CD4-positive, alpha-beta T cell treated with Interferon gamma for 1 hour (primary cell): Measurements from ENCODE around the gene METTL23.
A peak's percentile ranks its signal among the peaks of the same experiment; 100 is the strongest.
"Not testable (repeated sequence)": the region's sequence is repeated elsewhere in the genome, so short reads cannot be mapped to it uniquely, and the experiment has no call there.

Source experiments
- DNase-seq: peaks from one replicate; pipeline ENCODE4 v3.0.0-alpha.2; 2020

The METTL23 gene

GRCh38 chr17:76714336-76714735, 12.3 kb upstream of the METTL23 start:
- no peak for DNase-seq

- peak; percentile 60 for DNase-seq
Observed at GRCh38 chr17:76714822-76715495, 11.7 kb upstream of the METTL23 start.

DNA sequence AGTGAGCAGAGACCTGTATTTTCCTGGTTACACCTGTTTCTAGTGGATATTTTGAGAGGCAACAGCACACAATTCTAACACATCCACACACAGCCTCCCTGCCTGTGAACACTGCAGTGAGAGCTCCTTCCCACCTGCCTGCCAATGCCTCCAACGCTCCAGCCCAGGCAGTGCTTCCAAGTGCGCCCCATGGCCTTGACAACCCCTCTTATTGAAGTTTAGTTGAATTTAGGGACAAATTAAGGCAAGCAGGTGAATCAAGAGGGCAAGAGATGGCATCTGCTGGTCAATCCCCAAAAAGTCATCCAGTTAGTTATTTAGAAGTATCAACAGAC, 11.2 kb upstream of the METTL23 start:
- no peak for DNase-seq

DNA sequence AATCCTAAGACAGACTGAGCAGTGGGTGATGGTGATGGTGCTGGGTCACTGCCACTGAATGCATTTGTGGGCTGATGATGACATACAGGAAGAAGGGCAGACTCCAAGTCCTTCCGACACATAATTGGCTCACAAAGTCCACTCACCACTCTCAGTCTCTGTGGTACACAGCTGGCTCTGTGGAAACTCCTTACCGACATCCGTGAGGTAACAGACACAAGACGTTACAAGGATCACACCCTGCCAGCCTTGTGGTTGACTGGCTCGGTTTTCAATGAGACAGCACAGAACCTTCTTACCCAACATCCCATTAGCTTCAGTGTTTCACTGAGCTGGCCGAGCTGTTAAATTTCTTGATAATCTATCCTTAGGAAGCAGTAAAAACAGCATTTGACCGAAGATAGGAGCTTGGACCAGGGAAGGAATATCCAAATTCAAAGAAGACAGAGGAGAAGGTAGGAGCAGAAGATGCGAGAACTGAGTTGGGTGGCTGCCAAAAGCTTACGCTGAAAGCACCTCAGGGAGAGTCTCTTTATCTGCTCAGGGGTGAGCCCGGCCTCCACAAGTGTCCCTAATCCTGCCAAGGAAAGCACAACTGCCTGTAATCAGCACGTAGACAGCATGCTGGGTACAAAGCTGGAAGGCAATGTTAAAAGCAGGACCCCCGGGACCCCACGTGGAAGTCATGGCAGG, 10.3 kb upstream of the METTL23 start:
- DNase-seq = peak; percentile 88

DNA sequence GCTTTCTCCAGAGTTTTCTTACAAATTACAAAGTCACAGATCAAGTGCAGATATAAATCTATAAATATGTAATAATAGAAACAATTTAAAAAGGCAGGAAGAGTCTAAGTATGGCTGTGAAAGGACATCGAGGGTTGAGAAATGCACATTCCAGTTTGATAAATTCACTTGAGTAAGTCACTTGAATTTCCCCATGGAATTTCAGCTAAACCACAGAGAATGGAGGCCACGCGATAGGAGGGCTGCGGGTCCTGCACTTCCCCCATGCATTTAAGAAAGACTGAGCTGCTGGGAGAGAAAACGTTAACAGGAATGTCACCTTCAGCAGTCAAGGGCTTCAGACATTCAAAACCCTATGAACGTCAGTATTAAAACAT, 9.8 kb upstream of the METTL23 start:
- no peak for DNase-seq

GRCh38 chr17:76718516-76718915, 8.1 kb upstream of the METTL23 start:
- DNase-seq = no peak

DNA sequence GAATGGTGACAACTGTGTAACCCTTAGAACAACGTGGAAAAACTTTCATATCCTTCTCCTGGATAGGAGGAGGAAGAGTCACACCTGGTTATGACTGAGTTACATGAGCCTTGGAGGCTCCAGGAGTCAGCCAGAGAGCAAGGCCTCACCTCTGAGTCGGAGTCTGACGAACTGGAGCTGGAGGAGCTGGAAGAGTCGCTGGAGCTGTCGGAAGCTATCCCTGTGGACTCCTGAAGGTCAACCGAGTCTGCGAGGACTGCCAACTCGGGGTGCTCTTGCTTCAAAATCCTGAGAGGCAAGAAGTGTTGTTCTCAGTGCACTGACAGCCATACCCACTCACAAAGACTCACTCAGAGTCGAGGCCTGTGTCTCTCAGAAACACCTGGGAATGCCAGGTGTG, 6.4 kb upstream of the METTL23 start:
- no peak for DNase-seq

- no peak for DNase-seq
Observed at GRCh38 chr17:76720941-76721340, 5.7 kb upstream of the METTL23 start.

DNA sequence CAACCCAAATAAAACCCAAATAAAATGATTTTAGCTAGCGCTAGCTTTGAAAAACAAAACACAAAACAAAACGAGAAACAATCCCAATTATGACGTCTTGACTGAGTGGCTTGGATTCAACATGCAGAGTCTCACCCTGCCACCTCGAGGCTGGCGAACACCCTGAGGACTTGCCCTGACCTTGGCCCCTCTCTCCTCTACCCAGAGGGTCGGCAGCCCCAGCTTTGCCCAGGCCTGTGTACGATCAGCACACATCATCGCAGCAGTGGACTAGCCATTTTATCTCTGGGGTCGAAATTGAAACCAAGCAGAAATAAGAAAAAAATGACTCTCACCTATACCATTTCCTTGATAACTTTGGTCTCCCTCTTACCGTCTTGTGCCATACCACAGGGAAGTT, 5.2 kb upstream of the METTL23 start:
- DNase-seq = no peak

DNA sequence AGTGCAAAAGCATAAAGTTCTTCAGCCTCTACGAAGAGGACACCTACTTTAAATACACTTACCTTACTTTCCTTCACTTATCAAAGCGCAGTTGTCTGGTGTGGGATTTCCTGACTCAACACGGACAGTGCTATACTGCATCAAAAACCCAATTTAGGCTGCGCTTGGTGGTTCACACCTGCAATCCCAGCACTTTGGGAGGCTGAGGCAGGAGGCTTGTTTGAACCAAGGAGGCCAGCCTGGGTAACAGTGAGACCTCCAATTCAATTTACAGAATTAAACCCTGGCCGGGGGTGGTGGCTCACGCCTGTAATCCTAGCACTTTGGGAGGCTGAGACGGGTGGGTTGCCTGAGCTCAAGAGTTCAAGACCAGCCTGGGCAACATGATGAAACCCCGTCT, 4.4 kb upstream of the METTL23 start:
- no peak for DNase-seq

GRCh38 chr17:76722977-76723376, 3.7 kb upstream of the METTL23 start:
- DNase-seq = not testable (repeated sequence)

DNA sequence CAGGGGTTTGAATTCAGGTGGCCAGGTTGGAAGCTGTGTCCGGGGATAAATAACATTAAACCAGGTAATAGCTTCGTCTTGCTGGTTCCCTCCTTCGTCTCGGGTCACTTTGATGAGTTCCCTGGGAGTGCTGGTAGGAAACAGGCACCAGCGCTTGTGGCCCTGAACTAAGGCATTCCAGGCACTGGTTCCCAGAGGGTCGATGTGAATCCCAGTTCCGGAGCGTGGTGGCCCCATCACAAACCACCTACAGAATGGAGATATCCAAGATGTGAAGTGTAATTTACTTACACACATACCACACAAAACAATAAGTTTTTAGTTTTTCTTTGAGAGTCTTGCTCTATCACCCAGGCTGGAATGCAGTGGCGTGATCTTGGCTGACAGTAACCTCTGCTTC, 2.8 kb upstream of the METTL23 start:
- DNase-seq = no peak

DNA sequence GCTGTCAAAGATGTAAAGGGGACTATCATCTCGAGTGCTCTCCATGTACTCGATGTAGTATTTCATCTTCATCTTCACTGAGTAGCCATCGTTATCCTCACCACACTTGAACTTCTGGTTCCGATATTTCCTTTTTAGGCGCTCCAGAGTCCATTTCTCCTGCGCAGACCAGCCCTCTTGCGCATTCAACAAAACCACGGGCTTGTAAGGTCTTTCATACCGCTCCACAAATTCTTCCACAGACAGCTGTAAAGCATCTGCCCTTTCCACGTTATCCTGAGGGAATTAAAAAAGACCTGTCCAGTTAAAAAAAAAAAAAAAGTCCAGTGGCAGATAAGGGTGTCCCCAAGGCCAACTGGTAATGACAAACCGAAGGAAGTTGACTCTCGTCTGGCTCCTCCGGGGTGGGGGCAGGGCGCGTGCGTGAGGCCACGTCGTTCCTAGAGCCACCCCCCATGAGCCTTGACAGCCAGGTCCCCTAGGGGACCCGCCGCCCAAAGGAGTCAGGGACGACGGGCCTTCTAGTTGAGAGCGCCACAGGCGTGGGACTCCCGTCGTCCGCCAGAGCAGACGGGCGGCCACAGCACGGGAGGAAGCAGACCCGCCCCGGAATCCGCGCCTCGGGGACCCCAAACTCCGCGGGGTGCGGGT, 934 bp upstream of the METTL23 start:
- peak; percentile 78 for DNase-seq

DNA sequence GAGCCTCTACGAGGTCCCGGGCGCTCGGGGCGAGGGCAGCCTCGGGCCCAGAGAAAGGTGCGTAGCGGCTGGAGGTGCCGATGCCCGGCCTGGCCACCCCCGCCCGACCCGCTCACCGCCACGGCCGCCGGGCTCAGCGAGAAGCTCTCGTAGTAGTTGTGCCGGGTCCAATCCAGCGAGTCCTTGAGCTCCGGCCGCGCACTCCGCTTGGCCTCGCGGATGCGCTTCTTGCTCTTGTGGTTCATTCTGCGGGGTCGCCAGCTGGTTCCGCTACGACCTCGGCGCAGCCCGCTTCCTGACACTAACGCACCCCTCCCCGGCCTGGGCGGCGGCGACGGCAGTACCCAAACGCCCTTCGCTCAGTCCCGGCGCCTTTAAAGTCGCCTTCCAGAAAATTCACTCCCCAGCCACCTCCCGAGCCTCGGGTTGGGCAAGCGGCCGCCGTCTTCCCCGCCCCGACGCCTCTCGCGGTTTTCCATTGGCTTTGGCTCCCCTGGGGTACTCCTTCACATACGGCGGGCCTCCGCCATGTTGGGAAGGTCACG, 336 bp upstream of the METTL23 start, which contains the start of gene JMJD6:
Gene JMJD6, minus strand, starts transcription at position 376 of the 545 bp plus-strand sequence. Its CDS starts 131 bp downstream, at position 245.
- peak; percentile 96 for DNase-seq

DNA sequence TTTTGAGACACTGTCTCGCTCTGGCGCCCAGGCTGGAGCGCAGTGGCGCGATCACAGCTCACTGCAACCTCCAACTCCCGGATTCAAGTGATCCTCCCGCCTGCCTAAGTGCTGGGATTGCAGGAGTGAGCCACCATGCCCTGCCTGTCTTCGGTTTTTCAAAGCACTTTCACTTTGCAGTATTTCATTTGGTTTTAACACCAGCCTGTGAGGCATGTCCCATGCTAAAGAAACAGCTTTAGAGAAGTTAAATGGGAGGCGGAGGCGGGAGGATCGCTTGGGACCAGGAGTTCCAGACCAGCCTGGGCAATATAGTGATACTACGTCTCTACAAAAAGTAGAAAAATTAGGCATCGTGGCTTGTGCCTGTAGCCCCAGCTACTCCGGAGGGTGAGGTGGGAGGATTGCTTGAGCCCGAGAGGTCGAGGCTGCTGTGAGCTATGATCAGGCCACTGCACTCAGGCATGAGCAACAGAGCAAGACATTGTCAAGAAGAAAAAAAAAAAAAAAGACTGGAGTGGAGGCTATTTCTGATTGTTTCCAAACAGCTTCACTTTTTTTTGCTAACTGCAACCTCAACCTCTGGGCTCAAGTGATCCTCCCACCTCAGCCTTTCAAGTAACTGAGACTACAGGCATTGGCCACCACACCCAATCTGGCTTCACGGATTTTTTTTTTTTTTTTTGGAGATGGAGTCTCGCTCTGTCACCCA, 1.3 kb downstream of the METTL23 start:
- no peak for DNase-seq

DNA sequence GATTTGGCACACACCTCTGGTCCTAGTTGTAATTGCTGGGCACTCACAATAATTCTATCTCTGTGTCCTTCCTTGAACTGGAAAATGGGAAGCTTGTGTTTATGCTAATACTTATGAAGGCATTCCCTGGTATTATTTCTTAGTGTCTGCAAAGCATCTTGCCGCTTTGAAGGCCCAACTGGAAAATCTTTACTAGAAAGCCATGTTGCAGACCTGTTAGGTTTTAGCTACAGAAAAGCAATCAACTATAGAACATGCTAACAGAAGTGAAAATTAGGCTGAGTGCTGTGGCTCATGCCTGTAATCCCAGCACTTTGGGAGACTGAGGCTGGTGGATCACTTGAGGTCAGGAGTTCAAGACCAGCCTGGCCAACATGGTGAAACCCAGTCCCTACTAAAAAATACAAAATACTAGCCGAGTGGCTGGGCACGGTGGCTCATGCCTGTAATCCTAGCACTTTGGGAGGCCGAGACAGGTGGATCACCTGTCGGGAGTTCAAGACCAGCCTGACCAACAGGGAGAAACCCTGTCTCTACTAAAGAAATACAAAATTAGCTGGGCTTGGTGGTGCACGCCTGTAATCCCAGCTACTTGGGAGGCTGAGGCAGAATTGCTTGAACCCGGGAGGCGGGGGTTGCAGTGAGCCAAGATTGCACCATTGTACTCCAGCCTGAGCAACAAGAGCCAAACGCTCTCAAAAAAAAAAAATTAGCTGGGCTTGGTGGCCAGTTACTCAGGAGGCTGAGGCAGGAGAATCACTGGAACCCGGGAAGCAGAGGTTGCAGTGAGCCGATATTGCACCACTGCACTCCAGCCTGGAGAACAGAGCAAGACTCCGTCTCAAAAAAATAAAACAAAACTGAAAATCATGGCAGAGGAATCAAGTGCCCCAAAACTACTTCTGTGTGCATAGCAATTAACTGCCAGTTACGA, 5.4 kb downstream of the METTL23 start:
- not testable (repeated sequence) for DNase-seq

DNA sequence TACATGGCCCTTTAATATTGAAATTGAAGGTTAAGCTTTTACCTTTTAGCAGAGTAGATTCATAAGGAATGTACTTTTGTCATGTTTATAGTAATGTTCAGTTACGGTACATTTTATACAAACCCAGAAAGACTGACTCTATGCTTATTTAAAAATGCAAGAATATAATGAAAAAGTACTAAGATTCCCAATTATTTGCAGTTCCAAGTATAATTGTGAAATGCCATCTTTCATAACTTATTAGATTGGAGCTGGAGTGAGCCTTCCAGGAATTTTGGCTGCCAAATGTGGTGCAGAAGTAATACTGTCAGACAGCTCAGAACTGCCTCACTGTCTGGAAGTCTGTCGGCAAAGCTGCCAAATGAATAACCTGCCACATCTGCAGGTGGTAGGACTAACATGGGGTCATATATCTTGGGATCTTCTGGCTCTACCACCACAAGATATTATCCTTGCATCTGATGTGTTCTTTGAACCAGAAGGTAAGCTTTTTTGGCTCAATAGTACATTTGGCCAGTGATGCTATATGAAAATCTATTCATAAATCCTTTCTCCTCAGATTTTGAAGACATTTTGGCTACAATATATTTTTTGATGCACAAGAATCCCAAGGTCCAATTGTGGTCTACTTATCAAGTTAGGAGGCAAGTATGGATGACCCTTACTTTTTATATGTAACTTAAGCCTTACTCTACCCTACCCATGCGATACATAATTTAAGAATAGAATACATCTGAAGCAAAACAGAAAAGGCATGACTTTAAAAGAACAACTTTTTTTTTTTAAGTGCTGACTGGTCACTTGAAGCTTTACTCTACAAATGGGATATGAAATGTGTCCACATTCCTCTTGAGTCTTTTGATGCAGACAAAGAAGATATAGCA, 6.3 kb downstream of the METTL23 start:
- no peak for DNase-seq

DNA sequence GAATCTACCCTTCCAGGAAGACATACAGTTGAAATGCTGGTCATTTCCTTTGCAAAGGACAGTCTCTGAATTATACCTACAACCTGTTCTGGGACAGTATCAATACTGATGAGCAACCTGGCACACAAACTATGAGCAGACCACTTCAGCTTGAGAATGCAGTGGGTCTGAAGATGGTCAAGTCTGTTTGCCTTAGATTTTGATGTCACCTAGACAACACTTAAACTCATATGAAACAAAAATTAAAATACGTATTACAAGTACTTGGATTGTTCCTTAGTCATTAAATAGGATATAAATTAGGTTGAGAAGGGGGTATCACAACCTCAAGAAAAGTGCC, 6.9 kb downstream of the METTL23 start:
- DNase-seq = no peak

DNA sequence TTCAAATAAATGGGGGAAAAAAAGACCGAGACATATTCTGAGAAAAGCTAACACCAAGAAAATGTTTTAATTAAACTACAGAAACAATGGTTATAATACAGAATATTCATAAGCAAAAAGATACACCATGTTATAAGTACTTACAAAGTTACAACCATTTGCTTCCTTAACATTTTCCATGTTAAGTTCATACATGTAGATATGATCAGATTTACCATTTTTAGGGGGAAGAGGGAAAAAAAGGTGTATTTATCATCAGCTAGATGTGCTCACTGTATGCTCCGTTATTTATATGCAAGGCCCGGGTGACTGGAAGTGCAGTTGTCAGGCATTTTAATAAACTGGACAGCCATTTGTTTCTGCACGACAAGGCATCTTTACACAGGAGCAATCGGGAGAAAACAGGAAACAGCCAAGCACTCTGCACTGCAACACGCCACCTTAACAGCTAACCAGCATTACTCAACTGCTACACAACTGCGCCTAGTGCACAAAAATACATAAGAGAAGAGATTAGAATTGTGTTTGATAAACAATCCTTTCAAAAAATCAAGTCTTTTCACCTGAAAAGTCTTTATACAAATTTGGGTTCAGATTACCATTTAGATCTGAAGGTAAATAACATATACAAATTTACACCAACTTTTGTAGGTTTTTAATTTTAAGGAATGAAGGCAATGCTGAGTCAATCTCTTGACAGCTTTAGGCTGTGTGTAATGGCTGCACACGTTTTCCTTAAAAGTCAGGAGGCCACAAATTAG, 7.6 kb downstream of the METTL23 start:
- no peak for DNase-seq

- DNase-seq = no peak
Observed at GRCh38 chr17:76735006-76735405, 8.4 kb downstream of the METTL23 start.
